MCF 10A (cell line): ENCODE data around the gene NKX1-1. TPM values are rescaled to one million over a fixed set of nuclear protein-coding genes. Genes with fewer than 3 reads are reported as not detected.
"Not testable (repeated sequence)": the region's sequence is repeated elsewhere in the genome, so short reads cannot be mapped to it uniquely, and the experiment has no call there.

Experiments
- BruUV-seq: library from RNA; stranded (reverse); fragments of 400-500 nt; replicated peaks from 2 replicates; lab custom pipeline; 2021; lab: Mats Ljungman, UMichigan
- CTCF ChIA-PET: fragments of 300-600 bp; sonication (Branson Sonifier 250); formaldehyde crosslinking; extraction: SDS; loops from one replicate; lab custom pipeline; 2021; ENCODE audit warnings: antibody characterized with exemption, inconsistent platforms; lab: Yijun Ruan, JAX
- POLR2A ChIA-PET: fragments of 300-600, 350-650 bp; sonication (Branson Sonifier 250); formaldehyde crosslinking; extraction: SDS; loops from one replicate; lab custom pipeline; 2020; ENCODE audit warnings: antibody characterized with exemption, inconsistent platforms; lab: Yijun Ruan, JAX
- DNase-seq: peaks from one replicate; pipeline ENCODE4 v3.0.0-alpha.2; 2018; ENCODE audit not compliant: unreplicated experiment
- H3K27ac Mint-ChIP-seq: one replicate; pipeline ENCODE4 v1.8.0; 2022; ENCODE audit warnings: mild to moderate bottlenecking, low read depth, mixed read lengths; ENCODE audit not compliant: unreplicated experiment
- H3K27me3 Mint-ChIP-seq: one replicate; pipeline ENCODE4 v1.8.0; 2022; ENCODE audit warnings: mixed read lengths; ENCODE audit not compliant: insufficient read depth, unreplicated experiment
- H3K36me3 Mint-ChIP-seq: one replicate; pipeline ENCODE4 v1.8.0; 2022; ENCODE audit warnings: mild to moderate bottlenecking, moderate library complexity, mixed read lengths; ENCODE audit not compliant: insufficient read depth, unreplicated experiment
- H3K4me1 Mint-ChIP-seq: one replicate; pipeline ENCODE4 v1.8.0; 2022; ENCODE audit warnings: mixed read lengths; ENCODE audit not compliant: insufficient read depth, unreplicated experiment
- H3K4me3 Mint-ChIP-seq: one replicate; pipeline ENCODE4 v1.8.0; 2022; ENCODE audit warnings: mild to moderate bottlenecking, moderate library complexity, mixed read lengths; ENCODE audit not compliant: unreplicated experiment
- H3K9me3 Mint-ChIP-seq: one replicate; pipeline ENCODE4 v1.8.0; 2022; ENCODE audit warnings: mixed read lengths; ENCODE audit not compliant: unreplicated experiment
- CTCF ChIP-seq: fragments of 200-600 bp; IDR thresholded peaks from one replicate; pipeline ENCODE4 v1.8.0; 2022; ENCODE audit warnings: antibody characterized with exemption, mild to moderate bottlenecking; ENCODE audit not compliant: unreplicated experiment
- intact Hi-C: fragments of 100-400 bp; cut with micrococcal nuclease; formaldehyde crosslinking; loops from 2 replicates; pipeline ENCODE4 v1.14.1; 2022
- total RNA-seq: library from RNA; stranded (reverse); gene quantifications from 2 replicates; pipeline ENCODE4 v1.2.3, GENCODE V29; 2022

NKX1-1 gene
- total RNA-seq, 1 experiment from 2014 or later: not detected

GRCh38 chr4:1447676-1448588, 41.7 kb upstream of the NKX1-1 start:
- no peaks in the 10 kb centered on the region for H3K4me1 Mint-ChIP-seq
- H3K27ac Mint-ChIP-seq: no peak overlapping the region
- intact Hi-C loops: no loop called here
- CTCF ChIA-PET: no interaction called here
- peaks cover 45% of the 10 kb centered on the region for H3K27me3 Mint-ChIP-seq
- no peaks in the 10 kb centered on the region for H3K36me3 Mint-ChIP-seq
- no peak for TF ChIP-seq CTCF
- peaks cover 10% of the 10 kb centered on the region for H3K9me3 Mint-ChIP-seq
- H3K4me3 Mint-ChIP-seq: no peak overlapping the region
- POLR2A ChIA-PET: no interaction called here
- BruUV-seq: no TSS peak
- no peak for DNase-seq

- H3K27me3 Mint-ChIP-seq: peaks cover 35% of the 10 kb centered on the region
- CTCF ChIA-PET: no interaction called here
- H3K27ac Mint-ChIP-seq: no peak overlapping the region
- intact Hi-C loops: no loop called here
- BruUV-seq: no TSS peak
- no peak for TF ChIP-seq CTCF
- H3K4me3 Mint-ChIP-seq: no peak overlapping the region
- POLR2A ChIA-PET: no interaction called here
- no peaks in the 10 kb centered on the region for H3K9me3 Mint-ChIP-seq
- H3K4me1 Mint-ChIP-seq: no peaks in the 10 kb centered on the region
- DNase-seq: no peak
- no peaks in the 10 kb centered on the region for H3K36me3 Mint-ChIP-seq
Observed at GRCh38 chr4:1446502-1447386, 40.5 kb upstream of the NKX1-1 start.

- no peaks in the 10 kb centered on the region for H3K9me3 Mint-ChIP-seq
- intact Hi-C loops: no loop called here
- no TSS peak for BruUV-seq
- H3K4me3 Mint-ChIP-seq: no peak overlapping the region
- H3K27ac Mint-ChIP-seq: no peak overlapping the region
- TF ChIP-seq CTCF: no peak
- CTCF ChIA-PET: interaction anchor here (0.5 kb wide), 1 partner anchor 136 kb away, joined by 3 read pairs; no protein-coding TSS in a partner anchor
- H3K4me1 Mint-ChIP-seq: no peaks in the 10 kb centered on the region
- H3K27me3 Mint-ChIP-seq: peaks cover 35% of the 10 kb centered on the region
- POLR2A ChIA-PET: no interaction called here
- no peak for DNase-seq
- H3K36me3 Mint-ChIP-seq: no peaks in the 10 kb centered on the region
Observed at GRCh38 chr4:1445716-1446445, 39.6 kb upstream of the NKX1-1 start.

GRCh38 chr4:1443688-1444172, 37.5 kb upstream of the NKX1-1 start:
- H3K4me1 Mint-ChIP-seq, H3K9me3 Mint-ChIP-seq, H3K27ac Mint-ChIP-seq, BruUV-seq, intact Hi-C loops, POLR2A ChIA-PET, DNase-seq, H3K36me3 Mint-ChIP-seq, H3K4me3 Mint-ChIP-seq: not testable (repeated sequence)
- CTCF ChIA-PET: interaction anchor here (0.6 kb wide), 1 partner anchor 43 kb away, joined by 3 read pairs; no protein-coding TSS in a partner anchor
- peaks cover 35% of the 10 kb centered on the region for H3K27me3 Mint-ChIP-seq
